Fibroblast of mammary gland (primary cell): Measurements from ENCODE around the gene DZIP1L.
"Not testable (repeated sequence)": the region's sequence is repeated elsewhere in the genome, so short reads cannot be mapped to it uniquely, and the experiment has no call there.

Experiments used
- DNase-seq: peaks from one replicate; pipeline ENCODE4 v3.0.0-alpha.2; 2010; ENCODE audit warnings: low read depth
- H3K4me3 ChIP-seq: 2 replicates; pipeline ENCODE4 v1.5.1; 2011; ENCODE audit warnings: low read depth, mild to moderate bottlenecking, low read length, moderate library complexity; ENCODE audit not compliant: control insufficient read depth
- CTCF ChIP-seq: conservative IDR thresholded peaks from 2 replicates; pipeline ENCODE4 v1.5.1; 2011; ENCODE audit warnings: low read depth, low read length, inconsistent platforms; ENCODE audit not compliant: control insufficient read depth, insufficient read depth

Gene DZIP1L

GRCh38 chr3:138097192-138098172, 17.9 kb downstream of the DZIP1L start:
- no peak for DNase-seq
- peak; percentile 48 for TF ChIP-seq CTCF
- no peak overlapping the region for H3K4me3 ChIP-seq

DNA sequence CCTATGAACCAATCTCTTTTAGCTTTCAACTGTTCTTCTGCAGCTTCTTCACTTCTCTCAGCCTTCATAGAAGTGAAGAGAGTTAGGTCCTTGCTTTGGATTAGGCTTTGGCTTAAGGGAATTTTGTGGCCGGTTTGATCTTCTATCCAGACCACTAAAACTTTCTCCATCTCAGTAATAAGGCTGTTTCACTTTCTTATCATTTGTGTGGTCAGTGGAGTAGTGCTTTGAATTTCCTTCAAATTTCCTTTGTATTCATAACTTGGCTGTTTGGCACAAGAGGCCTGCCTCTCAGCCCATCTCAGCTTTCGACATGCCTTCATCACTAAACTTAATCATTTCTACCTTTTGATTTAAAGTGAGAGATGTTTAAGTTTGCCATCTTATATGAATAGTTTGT, 21.7 kb downstream of the DZIP1L start:
- no peak overlapping the region for H3K4me3 ChIP-seq
- TF ChIP-seq CTCF, result no peak

GRCh38 chr3:138092023-138092422, 23.4 kb downstream of the DZIP1L start:
- no peak for TF ChIP-seq CTCF
- peak; percentile 50 for DNase-seq
- H3K4me3 ChIP-seq, result no peak overlapping the region

More for the DNA sequence above, 21.7 kb downstream of the DZIP1L start:
- no peak for DNase-seq

DNA sequence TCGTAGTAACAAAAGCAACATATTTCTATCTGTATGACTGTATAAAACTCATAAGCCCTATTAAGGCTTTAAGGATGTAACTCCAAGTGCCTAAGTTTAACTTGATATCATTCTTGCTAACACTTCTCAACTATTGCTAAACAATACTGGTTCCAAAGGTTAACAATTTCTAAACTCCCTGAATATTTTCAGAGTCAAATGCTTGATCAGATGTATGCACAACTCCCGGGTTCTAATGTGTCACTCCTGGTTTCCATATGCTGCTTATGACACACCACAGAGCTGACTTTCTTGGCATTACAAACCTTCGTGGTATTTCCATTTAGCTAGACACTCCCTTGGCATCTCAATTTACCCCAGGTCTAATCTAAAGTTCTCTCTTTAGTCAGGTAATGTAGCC, 26.3 kb downstream of the DZIP1L start:
- no peak overlapping the region for H3K4me3 ChIP-seq
- DNase-seq, result peak; percentile 74
- TF ChIP-seq CTCF, result no peak

- not testable (repeated sequence) for DNase-seq
Observed at GRCh38 chr3:138085745-138086144, 29.7 kb downstream of the DZIP1L start.

GRCh38 chr3:138084196-138084595, 31.2 kb downstream of the DZIP1L start:
- DNase-seq, result no peak
- no peak for TF ChIP-seq CTCF
- no peak overlapping the region for H3K4me3 ChIP-seq

More at GRCh38 chr3:138085745-138086144, 29.7 kb downstream of the DZIP1L start:
- not testable (repeated sequence) for H3K4me3 ChIP-seq

DNA sequence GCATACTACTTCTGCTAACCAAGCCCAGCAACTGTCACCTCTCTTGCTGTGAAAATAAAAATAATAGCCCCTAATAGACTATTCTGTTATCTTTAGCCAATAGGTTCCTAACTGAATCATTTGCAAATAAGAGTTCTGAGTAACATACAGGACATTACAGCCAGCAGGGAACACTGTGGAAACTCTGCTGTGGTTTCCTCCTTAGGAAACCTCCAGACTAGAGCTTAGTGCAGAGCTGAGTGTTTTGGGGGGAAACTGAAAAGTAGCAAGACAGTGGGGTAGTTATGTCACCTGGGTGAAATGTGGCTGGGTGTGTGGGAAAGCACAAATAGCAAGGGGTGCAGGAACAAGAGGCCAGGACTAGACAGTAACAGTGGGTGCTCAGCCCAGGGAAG, 32.4 kb downstream of the DZIP1L start:
- no peak for TF ChIP-seq CTCF
- no peak overlapping the region for H3K4me3 ChIP-seq

More for the DNA sequence above, 32.4 kb downstream of the DZIP1L start:
- peak; percentile 36 for DNase-seq
